Endothelial cell of umbilical vein (primary cell): ENCODE data around the gene NFATC2. TPM values are rescaled to one million over a fixed set of nuclear protein-coding genes. Genes with fewer than 3 reads are reported as not detected.
A peak's percentile ranks its signal among the peaks of the same experiment; 100 is the strongest.

Experiments used
- BruUV-seq: library from RNA; stranded (reverse); fragments of 400-500 nt; replicated peaks from 2 replicates; lab custom pipeline; 2021; lab: Mats Ljungman, UMichigan
- CTCF ChIA-PET: fragments of 300-600, 350-600 bp; sonication (Branson Sonifier 250); formaldehyde crosslinking; loops from one replicate; lab custom pipeline; 2021; ENCODE audit warnings: antibody characterized with exemption, inconsistent platforms; lab: Charles Lee
- POLR2A ChIA-PET: fragments of 300-600, 350-600 bp; sonication (Branson Sonifier 250); formaldehyde crosslinking; loops from one replicate; lab custom pipeline; 2021; ENCODE audit warnings: antibody characterized with exemption, inconsistent platforms; lab: Charles Lee
- DNase-seq: peaks from one replicate; pipeline ENCODE4 v3.0.0-alpha.2; 2011; ENCODE audit warnings: low read depth, low spot score
- FAIRE-seq: peaks from 2 replicates; lab custom pipeline; 2011; peaks lifted over from hg19 to GRCh38; lab: Jason Lieb, UNC
- H2AFZ ChIP-seq: 2 replicates; pipeline ENCODE4 v1.6.0; 2012; ENCODE audit warnings: low read depth, low read length, control low read depth, inconsistent platforms
- H3K27ac ChIP-seq: 2 replicates; pipeline ENCODE4 v1.5.1; 2011; ENCODE audit warnings: low read depth, mild to moderate bottlenecking, control low read depth, low read length, moderate library complexity; ENCODE audit not compliant: insufficient read depth
- H3K27me3 ChIP-seq, 2 experiments: 2 replicates each; pipeline versions ENCODE4 v1.6.0 to v1.6.1; 2011; ENCODE audit warnings: low read length in 2 of 2, mixed read lengths in 1 of 2; ENCODE audit not compliant: control insufficient read depth in 2 of 2, insufficient read depth in 2 of 2
- H3K36me3 ChIP-seq, 2 experiments: 2 replicates in 1 of 2; 3 replicates in 1 of 2; pipeline ENCODE4 v1.5.1; 2011; ENCODE audit warnings: low read length in 2 of 2, mild to moderate bottlenecking in 1 of 2, moderate library complexity in 1 of 2; ENCODE audit not compliant: control insufficient read depth in 2 of 2, insufficient read depth in 2 of 2; ENCODE audit errors: extremely low read depth in 1 of 2
- H3K4me1 ChIP-seq: 3 replicates; pipeline ENCODE4 v1.5.1; 2011; ENCODE audit warnings: mild to moderate bottlenecking, low read length; ENCODE audit not compliant: control insufficient read depth, insufficient read depth; ENCODE audit errors: extremely low read depth
- H3K4me2 ChIP-seq: 2 replicates; pipeline ENCODE4 v1.6.1; 2011; ENCODE audit warnings: low read length, control low read depth, mixed read lengths; ENCODE audit not compliant: insufficient read depth
- H3K4me3 ChIP-seq, 3 experiments: fragments of 200-600 bp in 1 of 3; sonication (generic), shearing (Covaris generic) in 1 of 3; replicated peaks in 1 of 3; 2 replicates each; pipeline ENCODE4 v1.5.1; 2011 to 2016; ENCODE audit warnings: control low read depth in 3 of 3, low read length in 3 of 3, mild to moderate bottlenecking in 2 of 3, inconsistent platforms in 1 of 3, low read depth in 1 of 3, moderate library complexity in 1 of 3; ENCODE audit not compliant: insufficient read depth in 1 of 3
- H3K79me2 ChIP-seq: 2 replicates; pipeline ENCODE4 v1.6.0; 2012; ENCODE audit warnings: low read length, inconsistent platforms; ENCODE audit not compliant: control insufficient read depth, insufficient read depth
- H3K9ac ChIP-seq: replicated peaks from 2 replicates; pipeline ENCODE3; 2011; ENCODE audit warnings: low read length, control low read depth; ENCODE audit not compliant: insufficient read depth; ENCODE audit errors: extremely low read depth
- H3K9me1 ChIP-seq: replicated peaks from 3 replicates; pipeline ENCODE4 v1.6.0; 2011; ENCODE audit warnings: mild to moderate bottlenecking, low read length; ENCODE audit not compliant: control insufficient read depth, insufficient read depth; ENCODE audit errors: extremely low read depth
- H3K9me3 ChIP-seq: replicated peaks from 2 replicates; pipeline ENCODE4 v1.5.1; 2012; ENCODE audit warnings: low read length, inconsistent platforms; ENCODE audit not compliant: control insufficient read depth, insufficient read depth
- H4K20me1 ChIP-seq: replicated peaks from 2 replicates; pipeline ENCODE3; 2011; ENCODE audit warnings: mild to moderate bottlenecking, low read length; ENCODE audit not compliant: control insufficient read depth, insufficient read depth; ENCODE audit errors: extremely low read depth
- FOS ChIP-seq: IDR thresholded peaks from 2 replicates; pipeline ENCODE4 v1.6.1; 2011; ENCODE audit warnings: mild to moderate bottlenecking, low read length, moderate library complexity, borderline replicate concordance; ENCODE audit not compliant: insufficient read depth
- JUN ChIP-seq: IDR thresholded peaks from 2 replicates; pipeline ENCODE4 v1.6.1; 2011; ENCODE audit warnings: borderline replicate concordance, low read depth; ENCODE audit not compliant: insufficient read length, insufficient read depth
- MYC ChIP-seq: IDR thresholded peaks from one replicate; pipeline ENCODE4 v1.6.1; 2011; ENCODE audit warnings: mild to moderate bottlenecking, low read depth, low read length
- dilution Hi-C: fragments of 300-500 bp; cut with MboI; formaldehyde crosslinking; loops from one replicate; pipeline ENCODE4 v1.15.0; 2019; ENCODE audit warnings: low sequenced_read_pairs; ENCODE audit not compliant: extremely low pct_ligation_motif_present
- intact Hi-C: fragments of 100-400 bp; cut with micrococcal nuclease; formaldehyde crosslinking; loops from one replicate; pipeline ENCODE4 v1.10.0; 2022
- polyA plus RNA-seq, 4 experiments: library from polyadenylated mRNA; depleted of rRNA in 3 of 4; stranded (reverse) in 3 of 4; unstranded in 1 of 4; fragments of >200 nt; gene quantifications; 2 replicates each; pipeline versions ENCODE4 v1.2.1 to v1.2.3, GENCODE V29; 2011 to 2012; ENCODE audit warnings: missing spikeins in 1 of 4
- total RNA-seq: library from RNA; stranded (reverse); gene quantifications from 2 replicates; pipeline ENCODE4 v1.2.3, GENCODE V29; 2021

The NFATC2 gene
- total and polyA plus RNA-seq, 2 donors (not counting 3 experiments of a cell fraction or from before 2014, with no cell fraction given) = 3.1 to 13.0 TPM

DNA sequence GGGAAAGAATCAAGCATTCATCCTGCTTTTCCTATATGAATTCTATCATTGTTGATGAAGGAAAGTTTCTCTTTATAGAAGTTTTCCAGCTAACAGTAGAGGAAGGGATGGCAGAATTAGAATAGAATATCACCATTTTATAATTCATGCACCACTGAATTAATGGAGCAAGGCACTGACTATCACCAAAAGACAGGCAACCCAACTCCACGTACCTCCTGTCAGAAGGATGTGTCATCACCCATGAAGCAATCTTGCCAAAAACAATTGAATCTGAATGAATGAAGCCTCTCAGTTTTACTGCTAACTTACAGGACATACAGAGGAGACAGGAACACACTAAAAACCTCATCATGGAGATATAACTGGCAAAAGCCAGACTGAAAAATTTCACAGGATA, 122.4 kb downstream of the NFATC2 start:
- FAIRE-seq (peak; percentile 54), DNase-seq (peak; percentile 41)
- no peak overlapping the region for H3K4me3 ChIP-seq
- H3K27ac ChIP-seq = no peak overlapping the region
- intact Hi-C loops (no loop called here), dilution Hi-C loops (loop anchor here (25.0 kb wide), 1 partner anchor 167 kb away; no protein-coding TSS in a partner anchor)
- TF ChIP-seq FOS (no peak), MYC (no peak)
- no peak overlapping the region for H2AFZ ChIP-seq
- no peak overlapping the region for H3K4me2 ChIP-seq
- no peaks in the 10 kb centered on the region for H3K27me3 ChIP-seq
- no peaks in the 10 kb centered on the region for H3K9me3 ChIP-seq
- BruUV-seq = no TSS peak
- ChIA-PET CTCF (interaction anchor here (2.0 kb wide), 1 partner anchor 34 kb away, joined by 7 read pairs; no protein-coding TSS in a partner anchor), POLR2A (no interaction called here)
- peaks cover 14% of the 10 kb centered on the region for H3K4me1 ChIP-seq
- peaks cover 0 to 1% of the 10 kb centered on the region in 2 experiments for H3K36me3 ChIP-seq
- no peaks in the 10 kb centered on the region for H4K20me1 ChIP-seq
- H3K79me2 ChIP-seq = no peaks in the 10 kb centered on the region
- H3K9ac ChIP-seq = no peak overlapping the region
- H3K9me1 ChIP-seq = no peaks in the 10 kb centered on the region

DNA sequence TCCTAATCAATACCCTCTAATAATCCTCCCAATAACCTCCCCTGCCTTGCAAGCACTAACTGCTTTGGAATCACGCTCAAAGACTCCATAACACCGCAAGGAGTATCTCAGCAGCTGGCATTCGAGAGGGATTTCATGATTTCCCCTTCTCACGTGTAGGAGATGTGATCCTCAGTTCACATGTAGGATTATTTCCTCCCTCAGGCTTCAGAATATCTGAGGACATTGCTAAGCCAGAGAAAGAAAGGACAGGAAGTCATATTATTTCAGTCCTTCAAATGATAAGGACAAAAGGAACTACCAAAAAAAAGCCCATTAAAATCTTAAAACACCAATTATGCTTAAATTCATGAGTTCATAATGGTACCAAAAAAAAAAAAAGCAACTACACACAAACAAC, 122.9 kb downstream of the NFATC2 start:
- Histone ChIP-seq H3K4me3 (no peak overlapping the region), H4K20me1 (no peaks in the 10 kb centered on the region), H3K9ac (no peak overlapping the region), H3K27me3 (no peaks in the 10 kb centered on the region), H3K36me3 (peaks cover 0 to 1% of the 10 kb centered on the region in 2 experiments), H3K4me2 (no peak overlapping the region), H3K9me1 (no peaks in the 10 kb centered on the region), H3K27ac (no peak overlapping the region), H3K4me1 (peaks cover 14% of the 10 kb centered on the region), H2AFZ (no peak overlapping the region), H3K9me3 (no peaks in the 10 kb centered on the region), H3K79me2 (no peaks in the 10 kb centered on the region)
- intact Hi-C loops = no loop called here
- CTCF ChIA-PET = interaction anchor here (2.0 kb wide), 1 partner anchor 34 kb away, joined by 7 read pairs; no protein-coding TSS in a partner anchor
- FAIRE-seq (no peak), DNase-seq (peak; percentile 59)
- dilution Hi-C loops = loop anchor here (25.0 kb wide), 1 partner anchor 168 kb away; no protein-coding TSS in a partner anchor
- TF ChIP-seq MYC (no peak), JUN (peak; percentile 9)
- BruUV-seq = no TSS peak
- POLR2A ChIA-PET = no interaction called here
